HG02981 (cell line): ENCODE data around the gene AMPH.

ENCODE experiments used
- ATAC-seq: cut with Tn5 transposase; IDR thresholded peaks from one replicate; pipeline ENCODE4 v1.9.1; 2021; ENCODE audit warnings: mild to moderate bottlenecking, moderate library complexity; ENCODE audit not compliant: unreplicated experiment

The AMPH gene

DNA sequence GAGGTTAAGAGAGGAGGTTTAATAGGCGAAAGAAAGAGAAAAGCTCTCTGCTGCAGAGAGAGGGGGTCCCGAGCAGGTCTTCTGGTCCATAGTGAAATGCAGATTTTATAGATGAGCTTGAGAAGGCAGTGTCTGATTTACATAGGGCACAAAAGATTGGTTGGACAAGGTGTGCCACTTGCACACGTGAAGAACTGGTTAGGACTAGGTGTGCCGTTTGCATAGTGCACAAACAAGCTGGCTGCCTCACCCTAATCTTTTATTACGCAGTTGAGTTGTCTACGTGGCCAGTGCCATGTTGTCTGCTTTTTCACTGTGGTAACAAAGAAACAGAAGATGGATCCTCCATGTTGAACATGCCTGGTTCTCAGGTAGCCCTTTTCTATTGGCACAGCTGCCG is 82.6 kb downstream of the AMPH start:
- no peak for ATAC-seq

DNA sequence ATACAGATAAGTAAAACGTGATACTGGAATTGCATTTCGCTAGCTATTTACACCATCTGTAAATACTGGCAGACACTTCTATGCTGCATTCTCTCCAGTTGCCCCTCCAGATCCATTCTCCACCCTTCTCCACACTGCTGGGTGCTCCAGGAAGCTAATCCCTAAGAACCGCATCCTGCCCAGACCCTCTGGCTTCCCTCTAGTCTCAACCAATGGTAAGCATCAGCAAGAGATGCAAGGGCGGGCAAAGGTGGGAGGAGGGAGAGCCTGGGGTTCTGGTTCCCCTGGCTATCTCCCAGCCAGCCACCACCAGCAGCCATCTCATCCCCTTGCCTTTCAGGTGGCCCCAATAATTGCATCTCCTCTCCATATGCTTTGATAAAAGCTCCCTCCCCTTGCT is 84.4 kb downstream of the AMPH start:
- ATAC-seq, result no peak

DNA sequence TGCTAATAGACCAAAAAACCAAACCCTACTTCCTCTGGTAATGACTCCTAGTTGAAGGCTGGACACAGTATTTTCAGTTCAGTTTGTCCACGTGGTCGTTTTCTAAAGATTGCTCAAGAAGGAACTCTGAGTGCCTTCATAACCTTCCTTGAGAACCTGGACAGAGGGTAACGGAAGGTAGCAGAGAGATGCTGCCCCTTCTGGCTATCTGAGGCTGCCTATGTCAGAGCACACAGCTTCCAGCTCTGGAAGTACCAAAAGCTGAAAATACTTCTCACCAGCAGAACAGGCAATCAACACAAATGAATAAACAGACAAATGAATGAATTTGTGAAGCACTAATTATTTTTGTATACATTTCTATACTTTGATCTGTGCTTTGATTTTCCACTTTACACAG is 85.2 kb downstream of the AMPH start:
- no peak for ATAC-seq

DNA sequence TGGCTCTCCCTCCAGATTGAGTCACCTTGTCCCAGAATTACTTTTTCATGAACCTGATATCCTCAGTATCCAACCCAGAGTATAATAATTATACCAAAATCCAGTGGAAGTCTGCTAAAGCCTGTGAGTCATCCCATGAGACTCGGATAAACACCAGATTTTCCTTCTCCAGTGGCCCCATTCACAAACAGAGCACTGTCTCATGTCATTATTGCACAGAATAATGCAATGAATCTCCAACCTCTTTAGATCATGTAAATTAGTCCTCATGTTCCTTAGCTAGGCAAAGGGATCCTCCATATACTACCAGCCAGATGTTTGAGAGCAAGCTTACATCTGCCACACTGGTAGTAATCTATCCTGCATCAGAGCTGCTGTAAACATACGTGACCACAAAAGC is 89.0 kb downstream of the AMPH start:
- no peak for ATAC-seq

DNA sequence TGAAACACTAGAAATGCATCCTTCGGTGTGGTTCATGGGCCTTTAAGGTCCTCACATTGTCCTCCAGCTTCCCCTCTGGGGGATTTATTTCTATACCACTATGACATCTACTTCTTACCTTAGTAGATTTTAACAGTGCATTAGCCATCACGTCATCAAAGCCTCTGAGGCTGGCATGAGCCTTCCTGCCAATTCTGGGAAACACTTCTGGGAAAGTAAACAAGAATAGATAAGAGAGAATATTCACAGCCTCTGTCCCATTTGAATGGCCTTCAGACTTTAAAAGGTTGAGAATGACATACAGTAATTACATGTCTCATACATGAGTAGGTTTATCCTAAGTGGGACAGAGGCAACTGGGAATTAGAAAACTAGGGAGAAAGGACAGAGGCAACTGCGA is 89.7 kb downstream of the AMPH start:
- no peak for ATAC-seq

DNA sequence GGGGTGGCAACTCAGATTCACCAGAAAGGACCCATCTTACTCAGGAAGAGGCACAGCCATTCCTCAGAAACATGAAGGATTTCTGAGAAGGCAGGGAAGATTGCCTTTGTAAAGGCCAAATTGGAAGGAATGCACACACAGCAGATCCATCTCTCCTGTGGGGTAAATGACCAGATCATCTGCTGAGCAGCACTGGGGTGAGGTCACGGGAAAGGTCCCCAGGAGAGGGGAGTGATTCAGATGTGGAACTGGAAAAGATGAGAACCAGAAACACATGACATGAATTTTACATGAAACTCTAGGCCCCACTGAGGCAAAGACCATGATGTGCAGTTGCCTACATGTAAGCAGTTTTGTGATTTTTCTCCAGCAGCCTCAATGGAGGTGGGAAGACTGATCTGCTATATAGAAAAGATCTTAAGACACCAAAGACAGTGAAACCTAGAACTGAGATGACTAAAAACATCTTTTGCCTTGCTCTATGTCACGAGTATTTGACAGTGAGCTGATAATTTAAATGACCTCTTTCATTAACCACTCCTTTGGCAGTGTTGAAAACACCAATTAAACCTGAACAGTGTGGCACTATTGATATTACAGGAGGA is 91.6 kb downstream of the AMPH start:
- ATAC-seq, result no peak

DNA sequence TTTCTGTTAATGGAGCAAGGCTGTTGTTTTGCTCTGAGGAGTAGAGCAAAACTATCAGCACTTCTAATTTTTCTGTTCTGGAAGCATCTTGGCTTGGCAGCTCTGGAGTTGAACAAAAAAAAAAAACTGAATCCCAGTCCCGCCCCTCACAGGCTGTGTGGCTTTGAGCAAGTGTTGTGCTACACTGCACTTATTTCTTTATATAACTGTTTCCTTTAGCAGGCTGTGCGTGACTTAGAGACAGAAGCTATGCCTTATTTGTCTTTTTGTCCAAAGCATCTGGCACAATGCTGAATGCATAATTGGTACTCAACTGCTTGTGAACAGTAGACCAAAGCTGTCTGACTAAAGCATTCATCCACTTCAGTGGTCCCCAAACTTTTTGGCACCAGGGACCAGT is 96.1 kb downstream of the AMPH start:
- ATAC-seq, result no peak

DNA sequence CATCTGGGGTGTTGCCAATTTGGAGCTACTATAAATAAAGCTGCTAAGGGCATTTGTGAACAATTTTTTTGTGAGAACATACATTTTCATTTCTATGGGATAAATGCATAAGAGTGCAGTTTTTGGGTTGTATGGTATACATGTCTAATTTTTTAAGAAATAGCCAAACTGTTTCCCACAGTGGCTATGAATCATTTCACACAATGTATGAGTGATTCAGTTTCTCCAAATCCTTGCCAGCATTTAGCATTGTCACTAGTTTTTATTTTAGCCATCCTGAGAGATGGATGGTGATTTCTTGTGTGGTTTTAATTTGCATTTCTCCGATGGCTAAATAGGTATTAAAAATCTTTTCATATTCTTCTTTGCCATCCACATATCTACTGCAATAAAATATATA is 105.3 kb downstream of the AMPH start:
- ATAC-seq, result no peak

DNA sequence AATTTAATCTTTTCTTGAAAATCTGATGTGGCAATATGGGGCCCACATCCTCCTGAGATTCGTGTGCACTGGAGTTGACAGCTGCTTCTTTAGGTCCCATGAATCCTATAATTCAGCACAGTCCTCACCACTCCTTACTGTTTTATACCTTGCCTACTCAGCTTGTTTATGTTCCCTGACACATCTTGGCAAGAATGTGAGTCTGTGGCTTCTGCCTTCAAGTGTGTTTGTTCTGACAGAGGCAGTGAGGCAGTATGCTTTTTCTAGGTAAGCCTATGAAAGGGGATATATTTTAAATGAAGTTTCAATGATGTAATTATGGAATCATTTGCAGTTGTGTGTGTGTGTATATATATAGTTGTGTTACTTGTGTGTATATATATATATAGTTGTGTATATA is 106.4 kb downstream of the AMPH start:
- ATAC-seq, result no peak

DNA sequence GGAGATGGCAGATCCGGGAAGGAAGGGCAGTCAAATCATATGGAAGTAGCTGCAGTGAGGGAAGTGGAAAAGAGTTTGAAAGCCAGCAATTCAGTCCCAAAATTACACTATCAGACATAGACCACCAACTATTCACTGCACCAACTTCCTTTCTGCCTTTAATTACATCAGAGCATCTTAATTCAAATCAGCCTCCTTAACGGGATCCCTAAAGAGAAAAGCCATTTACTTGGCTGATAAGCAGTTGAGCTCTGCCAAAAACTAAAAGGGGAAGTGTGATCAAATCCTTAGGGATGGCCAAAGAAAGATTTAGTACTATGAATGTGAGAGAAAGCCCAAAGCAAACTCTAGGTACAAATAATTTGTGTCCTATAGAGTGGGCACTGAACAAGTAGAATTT is 110.4 kb downstream of the AMPH start:
- ATAC-seq, result no peak

DNA sequence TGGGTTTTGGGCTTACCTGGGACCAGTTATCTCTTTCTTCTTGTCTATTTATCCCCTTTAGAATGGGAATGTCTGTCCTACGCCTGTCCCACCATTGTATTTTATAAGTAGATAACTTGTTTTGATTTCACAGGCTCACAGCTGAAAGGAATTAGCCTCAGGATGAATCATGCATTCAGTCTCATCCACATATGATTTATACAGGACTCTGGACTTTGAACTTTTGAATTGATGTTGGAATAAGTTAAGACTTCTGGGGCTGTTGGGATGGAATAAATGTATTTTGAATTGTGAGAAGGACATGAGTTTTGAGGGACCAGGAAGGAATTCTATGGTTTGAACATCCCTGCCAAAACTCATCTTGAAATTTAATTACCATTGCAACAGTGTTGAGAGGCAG is 112.6 kb downstream of the AMPH start:
- ATAC-seq, result no peak

DNA sequence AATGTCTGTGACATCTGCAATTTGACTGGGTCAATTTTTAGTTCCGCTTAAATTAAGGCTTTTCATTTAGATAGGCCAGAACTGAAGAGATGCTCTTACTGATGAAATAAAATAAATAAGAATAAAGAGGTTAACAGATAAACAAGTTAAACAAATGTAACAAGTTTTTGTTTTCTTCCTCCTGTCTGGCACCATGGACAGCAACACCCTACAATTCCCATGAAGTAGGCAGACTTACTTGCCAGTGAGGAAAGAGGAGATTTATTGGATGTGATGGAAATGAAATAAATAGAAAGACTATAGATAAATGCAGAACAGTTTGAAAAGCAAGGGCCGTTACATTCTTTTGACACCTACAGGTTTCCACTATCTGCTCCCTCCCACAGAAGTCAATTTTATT is 118.5 kb downstream of the AMPH start:
- ATAC-seq, result no peak

DNA sequence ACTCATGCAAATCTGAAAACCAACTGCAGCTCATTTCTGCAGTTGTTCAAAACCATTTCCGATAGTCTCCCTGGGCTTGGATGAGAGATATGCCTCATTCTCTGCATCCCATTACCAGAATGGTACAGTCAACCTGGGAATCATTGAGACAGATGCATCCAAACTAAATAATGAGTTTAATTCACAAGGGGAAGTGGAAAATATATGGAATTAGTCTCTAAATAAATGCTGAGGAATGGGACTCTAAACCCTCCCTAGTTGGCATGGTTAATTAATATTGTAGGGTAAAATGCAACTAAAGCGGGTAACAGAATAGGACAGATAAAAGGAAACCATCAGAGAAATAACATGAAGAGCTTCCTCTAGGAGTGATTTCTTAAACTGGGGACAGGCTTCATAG is 118.9 kb downstream of the AMPH start:
- no peak for ATAC-seq

DNA sequence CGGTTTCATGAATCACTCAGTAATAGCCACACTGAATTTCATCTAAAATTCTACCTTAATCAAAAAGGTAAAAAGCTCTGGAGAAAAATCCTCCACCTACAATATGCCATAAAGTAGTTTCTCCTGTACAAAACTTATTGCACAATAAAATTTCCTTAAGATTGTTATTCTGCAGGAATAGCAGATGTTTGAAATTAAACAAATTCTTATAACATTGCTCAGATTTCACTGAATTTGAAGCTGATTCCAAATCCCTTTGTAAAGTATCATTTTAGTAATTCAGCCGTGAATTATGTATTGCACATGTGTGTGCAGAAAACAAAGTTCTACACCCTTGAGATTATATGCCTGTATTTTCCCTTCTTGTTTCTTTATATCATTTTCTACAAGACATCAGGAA is 123.8 kb downstream of the AMPH start:
- no peak for ATAC-seq

DNA sequence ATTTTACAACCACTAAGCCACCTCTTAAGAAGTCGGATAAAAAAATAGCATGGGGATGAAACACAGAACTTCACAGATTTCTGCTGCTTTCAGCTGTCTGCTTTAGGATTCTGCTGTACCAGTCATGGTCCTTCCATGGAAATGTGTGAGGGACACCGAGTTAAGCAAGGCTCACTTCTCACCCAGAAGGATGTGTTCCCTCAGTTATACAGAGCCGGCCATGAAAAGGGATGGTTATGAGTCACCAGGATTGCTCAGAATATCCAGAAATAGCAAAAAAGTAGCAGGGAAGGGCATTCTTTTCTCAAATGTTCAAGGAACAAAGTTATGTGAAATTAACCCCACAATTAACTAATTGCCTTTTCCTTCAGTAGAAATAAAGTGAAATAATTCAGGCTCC is 124.4 kb downstream of the AMPH start:
- ATAC-seq, result no peak

DNA sequence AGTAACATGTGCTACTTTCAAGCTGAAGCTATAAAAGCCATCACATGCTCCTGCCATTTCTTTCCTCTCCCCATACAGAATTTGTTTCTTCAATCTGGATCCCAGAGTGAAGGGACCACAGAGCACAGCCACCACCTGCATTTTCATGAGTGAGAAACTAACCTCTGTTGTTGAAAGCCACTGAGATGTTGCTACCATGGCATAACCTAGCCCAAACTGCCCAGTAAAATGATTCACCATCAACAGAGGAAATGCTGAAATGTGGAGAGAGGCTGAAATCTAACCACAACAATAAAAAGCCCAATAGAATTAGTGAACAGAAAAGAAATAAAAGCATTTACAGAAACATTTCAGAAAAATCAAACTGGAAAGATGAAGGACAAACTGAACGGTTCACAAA is 125.2 kb downstream of the AMPH start:
- no peak for ATAC-seq

DNA sequence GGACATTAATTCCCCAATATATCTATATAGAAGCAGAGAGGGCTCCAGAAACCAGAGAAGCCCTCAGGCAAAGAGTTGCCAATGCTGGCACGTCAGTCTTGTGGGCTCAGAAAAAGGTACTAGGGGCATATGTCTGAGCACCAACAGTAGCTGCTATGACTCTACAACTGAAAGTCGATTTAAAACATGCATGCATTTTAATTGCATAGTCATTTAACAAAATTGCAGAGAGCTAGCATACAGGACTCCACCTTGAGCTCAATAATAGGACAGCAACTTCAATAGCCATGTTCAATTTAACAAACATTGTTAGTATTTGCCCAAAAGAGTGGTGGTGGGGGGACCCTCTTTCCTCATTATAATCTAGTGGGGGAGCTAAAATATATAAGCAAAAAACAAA is 126.5 kb downstream of the AMPH start:
- ATAC-seq, result no peak

DNA sequence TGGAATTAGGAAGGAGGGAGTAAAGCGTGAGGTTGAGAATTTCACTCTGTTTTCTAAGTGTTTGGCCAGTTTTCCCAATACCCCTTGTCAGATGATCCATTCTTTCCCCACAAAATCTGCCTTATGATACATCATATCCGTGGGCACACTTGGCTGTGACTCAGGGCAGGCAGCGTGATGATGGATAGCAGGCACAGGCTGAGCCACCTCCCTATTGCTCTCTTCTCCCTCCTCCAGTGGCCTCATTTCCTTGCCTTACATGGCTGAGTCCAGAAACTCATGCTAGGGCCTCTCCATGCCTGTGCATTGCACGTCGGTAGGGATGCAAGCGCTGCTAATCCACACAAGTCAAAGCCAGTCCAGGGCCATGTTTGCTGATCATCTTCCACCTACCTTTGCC is 128.3 kb downstream of the AMPH start:
- no peak for ATAC-seq

DNA sequence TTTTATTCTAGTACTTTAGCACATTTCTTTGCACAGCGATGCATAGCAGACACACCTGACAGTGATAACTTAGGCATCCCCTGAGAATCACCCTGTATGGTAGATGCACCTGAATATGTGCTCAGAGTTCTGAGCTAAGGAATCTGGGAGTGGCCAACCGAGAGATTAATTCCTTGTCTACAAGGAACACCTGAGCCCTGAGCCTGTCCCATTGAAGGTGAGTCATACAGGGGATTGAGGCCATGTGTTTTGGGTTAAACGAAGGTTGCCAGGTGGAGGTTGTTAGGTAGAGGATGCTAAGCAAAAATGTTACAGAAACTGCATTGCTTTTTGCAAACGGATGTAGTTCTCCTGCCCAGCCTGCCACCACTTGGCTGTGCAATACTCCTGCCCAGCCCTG is 128.9 kb downstream of the AMPH start:
- no peak for ATAC-seq

DNA sequence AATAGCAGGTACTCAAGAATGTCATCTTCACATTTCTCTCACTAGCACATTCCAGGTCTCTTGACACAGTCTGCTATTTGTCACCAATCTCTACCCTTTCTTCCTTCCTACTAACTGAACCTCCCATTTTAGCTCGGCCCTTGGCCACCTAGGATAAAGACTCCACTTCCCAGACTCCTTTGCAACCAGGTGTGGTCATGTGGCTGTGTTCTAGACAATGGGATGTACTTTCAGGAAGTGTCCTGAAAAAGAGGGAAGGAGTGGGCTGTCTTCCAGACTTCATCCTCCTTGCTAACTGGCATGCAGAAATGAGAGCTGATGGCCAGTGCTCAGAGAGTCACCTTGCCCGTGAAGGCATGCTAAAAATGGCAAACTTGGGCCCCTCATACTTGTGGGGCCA is 139.2 kb downstream of the AMPH start:
- no peak for ATAC-seq

DNA sequence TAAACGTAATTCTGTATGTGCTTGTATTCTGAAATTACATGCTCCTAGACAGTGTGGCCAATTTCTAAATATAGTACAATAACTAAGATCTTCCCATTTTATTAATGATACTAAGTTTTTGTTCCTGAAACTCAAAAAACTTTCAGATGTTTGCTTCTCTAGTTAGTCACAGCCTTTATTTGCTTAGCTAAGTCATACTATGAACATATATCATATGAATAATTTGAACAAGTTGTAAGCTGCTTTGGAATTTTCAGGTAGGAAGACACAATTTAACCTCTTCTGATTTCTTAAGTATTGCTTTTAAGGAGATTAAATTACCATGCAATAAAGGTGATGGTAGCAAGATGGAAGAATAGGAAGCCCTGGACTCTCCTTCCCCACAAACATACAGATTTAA is 148.7 kb downstream of the AMPH start:
- no peak for ATAC-seq

DNA sequence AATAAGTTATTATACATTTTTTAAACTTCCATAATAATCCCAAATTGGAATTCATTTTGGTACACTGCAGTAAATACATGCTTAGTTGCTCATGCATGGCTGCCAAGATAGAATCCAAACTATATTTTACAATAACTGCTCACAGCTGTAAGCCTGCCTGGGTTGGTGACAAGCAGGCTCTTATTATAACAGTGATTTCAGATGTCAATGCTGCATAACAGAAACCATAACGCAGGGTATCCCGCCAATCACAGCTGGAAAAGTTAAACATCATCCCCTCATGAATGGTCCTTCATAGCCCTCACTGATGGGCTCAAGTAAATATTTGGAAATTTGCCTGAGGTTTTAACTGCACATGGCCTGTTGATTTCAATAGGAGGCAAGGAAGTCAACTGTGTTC is 149.8 kb downstream of the AMPH start:
- no peak for ATAC-seq

DNA sequence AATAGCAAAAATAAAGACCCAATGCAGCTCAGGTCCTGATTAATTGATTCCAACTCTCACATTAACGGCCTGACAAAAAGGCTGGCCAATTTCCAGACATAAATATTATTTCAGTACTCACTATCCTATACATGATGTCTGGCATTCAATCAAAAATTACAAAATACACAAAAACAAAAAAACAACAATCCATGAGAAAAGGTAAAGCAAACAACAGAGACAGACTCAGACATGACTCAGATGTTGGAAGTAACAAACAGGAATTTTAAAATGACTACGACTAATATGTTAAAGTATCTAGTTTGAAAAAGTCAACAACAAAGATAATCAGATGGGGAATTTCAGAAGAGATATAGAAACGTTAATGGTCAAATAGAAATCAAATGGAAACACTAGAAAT is 152.8 kb downstream of the AMPH start:
- ATAC-seq, result no peak

DNA sequence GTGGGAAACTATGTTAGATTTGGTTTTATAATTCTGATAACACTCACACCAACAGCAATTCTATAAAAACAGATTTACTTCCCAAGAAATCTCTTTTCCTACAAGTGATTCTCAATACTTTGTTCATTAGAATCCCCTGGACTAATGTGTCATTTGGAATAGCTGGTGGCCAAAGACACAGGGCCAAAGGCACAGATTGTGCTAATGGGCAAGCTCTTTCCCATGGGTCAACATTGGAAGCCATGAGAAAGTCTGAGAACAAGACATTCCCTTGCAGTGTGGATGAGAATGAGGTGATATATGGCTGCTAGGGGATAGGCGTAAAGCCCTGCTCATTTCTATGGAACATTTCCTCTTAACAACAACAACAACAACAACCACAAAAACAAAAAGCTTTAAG is 153.8 kb downstream of the AMPH start:
- ATAC-seq, result no peak
